ENCODE measurements around the gene RPS16. TPM values are rescaled to one million over a fixed set of nuclear protein-coding genes. Genes with fewer than 3 reads are reported as not detected.

Gene RPS16
- total RNA-seq, 4 donors from 2014 or later: 718 to 1,665 (median 1,335) TPM

DNA sequence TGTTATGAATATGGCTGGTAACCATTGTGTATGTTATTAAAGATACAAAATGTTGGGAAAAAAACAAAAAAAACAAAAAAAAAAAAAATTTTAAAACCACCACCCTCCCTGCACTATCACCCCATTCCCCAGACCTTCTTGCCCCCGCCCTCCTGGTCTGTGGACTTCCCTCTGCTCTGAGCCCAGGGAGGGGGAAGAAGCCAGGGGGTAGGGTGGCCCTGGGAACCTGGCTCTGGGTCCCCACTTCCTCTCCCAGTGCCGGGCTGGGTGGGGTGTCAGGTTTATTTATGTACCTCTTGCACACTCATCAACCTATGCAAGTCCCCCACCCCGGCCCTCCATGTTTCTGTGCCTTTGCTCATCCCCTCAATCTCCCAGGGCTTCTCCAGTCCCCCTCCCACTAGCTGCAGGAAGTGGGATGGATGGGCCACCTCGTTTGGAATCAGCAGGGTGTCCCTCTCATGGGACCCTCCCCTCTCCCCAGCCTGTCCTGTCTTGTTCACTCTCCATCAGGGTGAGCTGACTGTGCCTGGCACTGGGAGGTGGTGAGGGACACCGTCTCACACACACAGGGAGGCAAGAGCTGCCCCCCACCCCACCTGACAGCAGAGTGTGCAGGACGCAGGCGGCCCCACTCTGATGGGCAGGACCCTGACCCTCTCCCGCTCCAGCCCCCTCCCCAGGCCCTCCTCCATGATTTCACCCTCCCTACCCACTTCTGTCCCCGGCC, 50.7 kb downstream of the RPS16 start:
- no peak overlapping the region for H3K27ac ChIP-seq
- intact Hi-C loops (cut with DNase I; ENCODE audit: low total_unique reads) (loop anchor here (5.0 kb wide), 1 partner anchor 1402 kb away; no protein-coding TSS in a partner anchor), in situ Hi-C loops (cut with MboI; ENCODE audit: low pct_ligation_motif_present in 1 of 4, low pct_unique_long_range_greater_than_20kb in 1 of 4, low sequenced_read_pairs in 3 of 4) (no loop called here)
- peaks cover 2 to 6% (median 5%) of the 10 kb centered on the region in 4 donors for H3K4me1 ChIP-seq
- H3K4me3 ChIP-seq: no peak overlapping the region
- TF ChIP-seq POLR2AphosphoS5 (IDR thresholded peaks at IDR 0.05): no peak
- TF ChIP-seq EP300 (IDR thresholded peaks at IDR 0.05; ENCODE audit: low read depth): no peak
- TF ChIP-seq POLR2A (IDR thresholded peaks at IDR 0.05): no peak
- no peak for TF ChIP-seq CTCF (IDR thresholded peaks at IDR 0.05)
- H3K9me3 ChIP-seq: no peaks in the 10 kb centered on the region
- H3K36me3 ChIP-seq: peaks cover 0 to 38% (median 12%) of the 10 kb centered on the region in 4 donors
- H3K27me3 ChIP-seq: no peaks in the 10 kb centered on the region
- 57 to 73% methylated on average over 3 to 9 of the region's 9 CpGs for WGBS, 2 donors (ENCODE audit: low coverage in 1 of 2)
- no peak for DNase-seq

Small RNA genes lying within 50 kb of the gene (small RNA-seq; reads per million reads assigned to genes)
- gene MIR4530: 0 to 0.12 (median 0) reads per million in 4 donors

Other genes with a start within 250 kb of the RPS16 start
- 1 to 10 TPM in 2 of 4 donors, under 1 TPM in 1, not detected in 1; 0.14 to 3.0 (median 1.1) TPM for gene NCCRP1, start 239.0 kb downstream of the RPS16 start, total RNA-seq
- gene SYCN, start 231.7 kb downstream of the RPS16 start, total RNA-seq: not detected
- not detected for gene IFNL3, start 190.9 kb downstream of the RPS16 start, total RNA-seq
- gene IFNL4, start 187.1 kb downstream of the RPS16 start, total RNA-seq: not detected
- gene IFNL2, start 167.6 kb downstream of the RPS16 start, total RNA-seq: not detected
- not detected for gene IFNL1, start 139.5 kb downstream of the RPS16 start, total RNA-seq
- under 1 TPM in 2 of 4 donors, not detected in 2; 0.14 to 0.64 TPM for gene LRFN1, start 115.1 kb downstream of the RPS16 start, total RNA-seq
- 10 to 100 TPM in 2 of 4 donors, 1 to 10 TPM in 1, not detected in 1; 7.6 to 18.7 (median 17.6) TPM for gene GMFG, start 99.9 kb downstream of the RPS16 start, total RNA-seq
- 100 to 1,000 TPM in 1 of 4 donors, 10 to 100 TPM in 3; 60.7 to 102 (median 77.1) TPM for gene SAMD4B, start 93.5 kb downstream of the RPS16 start, total RNA-seq
- gene PAF1, start 44.8 kb downstream of the RPS16 start, total RNA-seq: 10 to 100 TPM; 37.8 to 71.2 (median 43.0) TPM
- 10 to 100 TPM; 22.8 to 37.4 (median 27.8) TPM for gene MED29, start 44.6 kb downstream of the RPS16 start, total RNA-seq
- gene ZFP36, start 29.1 kb downstream of the RPS16 start, total RNA-seq: 100 to 1,000 TPM; 280 to 924 (median 309) TPM
- gene PLEKHG2, start 23.3 kb downstream of the RPS16 start, total RNA-seq: 10 to 100 TPM in 2 of 4 donors, 1 to 10 TPM in 2; 6.1 to 27.7 (median 11.9) TPM
- 100 to 1,000 TPM in 3 of 4 donors, 10 to 100 TPM in 1; 97.1 to 161 (median 125) TPM for gene SUPT5H, start 9.6 kb upstream of the RPS16 start, total RNA-seq
- 10 to 100 TPM; 21.7 to 54.0 (median 33.5) TPM for gene TIMM50, start 44.9 kb upstream of the RPS16 start, total RNA-seq
- gene DLL3, start 63.0 kb upstream of the RPS16 start, total RNA-seq: not detected
- not detected for gene SELENOV, start 79.2 kb upstream of the RPS16 start, total RNA-seq
- gene EID2B, start 96.9 kb upstream of the RPS16 start, total RNA-seq: 1 to 10 TPM in 3 of 4 donors, under 1 TPM in 1; 1.00 to 1.5 (median 1.3) TPM
- 1 to 10 TPM; 7.5 to 10.0 (median 8.1) TPM for gene EID2, start 104.2 kb upstream of the RPS16 start, total RNA-seq
- gene LGALS13, start 166.6 kb upstream of the RPS16 start, total RNA-seq: not detected
- gene LGALS16, start 220.0 kb upstream of the RPS16 start, total RNA-seq: not detected